ENCODE measurements around the gene KIAA0232. TPM values are rescaled to one million over a fixed set of nuclear protein-coding genes. Genes with fewer than 3 reads are reported as not detected.

The KIAA0232 gene
- total and polyA plus RNA-seq, 9 of the 15 experiments (the other 6 are each of a cell fraction or from before 2014, with no cell fraction given): 3.5 to 17.4 (median 13.0) TPM

GRCh38 chr4:6769989-6770420 is 12.5 kb upstream of the KIAA0232 start:
- POLR2A ChIA-PET: interaction anchor here (1.3 to 3.3 kb wide), 4 partner anchors 9 to 39 kb away, joined by 3 to 30 read pairs (median 10); partner anchors contain the start of gene KIAA0232
- ATAC-seq: no peak

More at GRCh38 chr4:6769989-6770420, 12.5 kb upstream of the KIAA0232 start:
- BruUV-seq (replicated peaks): no TSS peak
- intact Hi-C loops (cut with micrococcal nuclease): no loop called here
- FAIRE-seq (no peak), DNase-seq (ENCODE audit: extremely low read depth in 1 of 4, low spot score in 3 of 4) (no peak)
- Histone ChIP-seq H3K4me2 (ENCODE audit: insufficient read depth, low read length) (no peak overlapping the region), H3K36me3 (ENCODE audit: control insufficient read depth, insufficient read depth, low read length) (no peaks in the 10 kb centered on the region), H3K27ac (ENCODE audit: extremely low read depth, low read depth, low read length) (no peak overlapping the region), H3K9ac (ENCODE audit: insufficient read depth in 1 of 2, low read depth in 2 of 2, low read length in 2 of 2) (no peak overlapping the region), H3K9me3 (replicated peaks; ENCODE audit: control insufficient read depth, insufficient read depth, low read depth, low read length) (no peaks in the 10 kb centered on the region), H4K20me1 (replicated peaks; ENCODE audit: control insufficient read depth, insufficient read depth, low read length) (no peaks in the 10 kb centered on the region), H3K4me1 (replicated peaks in 1 of 2; ENCODE audit: control insufficient read depth in 2 of 2, insufficient read depth in 2 of 2, low read length in 2 of 2) (peaks cover 12 to 20% of the 10 kb centered on the region in 2 experiments), H3K27me3 (ENCODE audit: control insufficient read depth in 2 of 2, insufficient read depth in 2 of 2, low read length in 2 of 2) (0 out of 5 replicates have a peak, but pooled peaks cover 0 to 8% of the 10 kb centered on the region in 2 experiments), H3K4me3 (no peak overlapping the region), H3K79me2 (ENCODE audit: control insufficient read depth, insufficient read depth, low read length) (no peaks in the 10 kb centered on the region), H2AFZ (ENCODE audit: low read depth, low read length) (no peak overlapping the region), H3K9me1 (ENCODE audit: control insufficient read depth, insufficient read depth, low read length) (no peaks in the 10 kb centered on the region)
- 11% methylated on average over 7 of the region's 7 CpGs for WGBS (ENCODE audit: insufficient coverage, low coverage, missing lambda C conversion rate)
- CTCF ChIA-PET (ENCODE audit: low intra/inter-chr PET ratio): no interaction called here
- in situ Hi-C loops (cut with MboI): loop anchor here (5.0 kb wide), 1 partner anchor 48 kb away; no protein-coding TSS in a partner anchor
- TF ChIP-seq CBFA2T2 (conservative IDR thresholded peaks at IDR 0.05) (0 out of 2 replicates have a peak, but pooled peaks have one; percentile 3), NFYB (IDR thresholded peaks at IDR 0.05; ENCODE audit: extremely low read depth, insufficient read length) (no peak), CGGBP1 (CRISPR knock-in tag; IDR thresholded peaks at IDR 0.05) (no peak), SRSF3 (IDR thresholded peaks at IDR 0.05; ENCODE audit: insufficient read depth, low read length) (no peak), CBFA2T3 (IDR thresholded peaks at IDR 0.05) (peak; percentile 46), KDM1A (IDR thresholded peaks at IDR 0.05) (peak; percentile 94 to 96), PHF21A (IDR thresholded peaks at IDR 0.05; ENCODE audit: borderline replicate concordance, low read depth) (peak; percentile 59; the same call in 1 of the 2 replicates), BHLHE40 (IDR thresholded peaks at IDR 0.05; ENCODE audit: low read length) (no peak), XRCC4 (IDR thresholded peaks at IDR 0.05; ENCODE audit: extremely low read depth, insufficient read depth, insufficient read length) (no peak), RUNX1 (IDR thresholded peaks at IDR 0.05; ENCODE audit: low read depth) (no peak), RCOR1 (IDR thresholded peaks at IDR 0.05; ENCODE audit: borderline replicate concordance in 1 of 2, low read depth in 2 of 2, low read length in 2 of 2) (peak in 1 of 2 experiments; percentile 76; a peak in 2 of 4 replicates), HNRNPUL1 (IDR thresholded peaks at IDR 0.05; ENCODE audit: low read length) (no peak), FOXP4 (CRISPR knock-in tag; IDR thresholded peaks at IDR 0.05; ENCODE audit: borderline replicate concordance) (no peak), ZKSCAN1 (IDR thresholded peaks at IDR 0.05; ENCODE audit: low read depth, low read length) (no peak)

Data from K562 (cell line).